Right kidney (tissue), 1 donor: ENCODE data around the gene LRRC74B.

ENCODE experiments used
- DNase-seq: peaks from one replicate; pipeline ENCODE4 v3.0.0-alpha.2; 2016

The LRRC74B gene

GRCh38 chr22:21014202-21014725, 31.5 kb upstream of the LRRC74B start:
- DNase-seq, result peak; percentile 85

DNA sequence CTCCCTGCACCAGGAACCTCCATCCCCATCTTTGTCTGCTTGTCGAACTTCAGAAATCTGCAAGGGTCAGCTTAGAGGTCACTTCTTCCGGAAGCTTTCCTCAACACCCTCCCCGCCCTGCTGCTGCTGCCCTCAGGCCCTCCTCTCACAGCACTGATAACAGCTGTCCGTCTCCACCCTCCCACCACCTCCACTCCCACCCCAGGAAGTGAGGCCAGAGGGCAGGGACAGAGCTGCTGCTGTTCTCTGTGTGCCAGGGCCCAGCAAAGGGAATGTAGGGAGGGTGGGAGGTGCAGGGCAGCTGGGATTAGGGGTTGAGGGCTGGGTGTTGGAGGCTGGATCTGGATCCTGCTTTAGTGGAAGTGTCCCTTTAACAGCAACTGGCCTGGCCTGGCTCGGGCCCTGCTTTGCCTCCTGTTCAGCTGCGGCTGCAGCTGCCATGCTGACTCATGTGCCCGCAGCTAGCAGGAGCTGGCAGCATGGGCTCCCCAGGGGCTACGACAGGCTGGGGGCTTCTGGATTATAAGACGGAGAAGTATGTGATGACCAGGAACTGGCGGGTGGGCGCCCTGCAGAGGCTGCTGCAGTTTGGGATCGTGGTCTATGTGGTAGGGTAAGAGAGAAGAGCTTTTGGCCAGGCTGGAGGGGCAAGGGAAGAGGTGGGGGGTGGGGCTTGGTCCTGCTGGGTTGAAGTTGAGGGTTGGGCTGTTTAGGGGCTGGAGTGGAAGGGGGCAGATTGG, 30.9 kb upstream of the LRRC74B start, which contains the start of gene P2RX6:
Gene P2RX6 (plus strand): TSS at position 440 of the 740 bp plus-strand sequence. CDS start 10 bp downstream, at position 450.
- DNase-seq, result no peak

- no peak for DNase-seq
Observed at GRCh38 chr22:21015466-21016006, 30.2 kb upstream of the LRRC74B start.

- no peak for DNase-seq
Observed at GRCh38 chr22:21016644-21017420, 28.9 kb upstream of the LRRC74B start.

GRCh38 chr22:21018314-21018713, 27.4 kb upstream of the LRRC74B start:
- no peak for DNase-seq

DNA sequence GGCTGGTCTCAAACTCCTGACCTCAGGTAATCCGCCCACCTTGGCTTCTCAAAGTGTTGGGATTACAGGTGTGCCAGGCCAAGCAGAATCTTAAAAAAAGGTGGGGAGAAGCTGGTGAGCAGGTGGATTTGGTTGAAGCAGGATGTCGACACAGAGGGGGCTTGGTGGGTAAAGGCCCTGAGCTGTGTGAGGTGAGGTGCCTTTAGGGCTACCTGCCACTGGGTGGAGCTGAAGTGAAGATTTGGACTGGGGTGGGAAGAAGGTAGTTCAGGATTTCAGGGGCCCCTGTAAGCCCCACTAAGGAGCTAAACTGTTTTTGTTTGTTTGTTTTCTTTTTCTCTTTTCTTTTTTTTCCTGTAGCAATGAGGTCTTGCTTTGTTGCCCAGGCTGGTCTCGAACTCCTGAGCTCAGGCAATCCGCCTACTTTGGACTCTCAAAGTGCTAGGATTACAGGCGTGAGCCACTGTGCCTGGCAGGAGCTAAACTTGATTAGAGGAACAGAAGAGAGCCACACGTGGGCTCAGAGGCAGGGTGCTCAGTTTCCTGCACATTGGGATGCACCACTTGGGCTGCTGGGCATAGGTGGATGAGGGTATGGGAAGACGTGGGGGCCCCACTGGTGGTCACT, 24.8 kb upstream of the LRRC74B start:
- DNase-seq, result no peak

DNA sequence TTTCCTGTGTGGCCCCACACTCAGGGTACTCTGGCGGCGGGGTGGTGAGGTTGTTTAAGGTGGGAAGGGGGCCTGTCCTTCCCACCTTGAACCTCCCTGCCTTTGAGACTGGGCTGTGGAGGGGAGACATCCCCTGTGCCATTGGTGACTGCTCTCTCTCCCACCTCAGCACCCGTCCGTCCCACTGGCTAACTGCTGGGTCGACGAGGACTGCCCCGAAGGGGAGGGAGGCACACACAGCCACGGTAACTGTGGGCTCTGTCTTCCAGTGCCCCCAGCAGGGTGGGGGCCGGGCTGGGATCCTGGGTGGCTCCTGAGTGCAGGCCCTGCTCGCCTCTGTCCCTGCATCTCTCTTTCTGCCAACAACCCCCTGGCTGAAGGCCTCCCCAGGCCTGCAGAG, 23.2 kb upstream of the LRRC74B start:
- DNase-seq, result no peak

GRCh38 chr22:21022955-21023614, 22.7 kb upstream of the LRRC74B start:
- no peak for DNase-seq

- no peak for DNase-seq
Observed at GRCh38 chr22:21025266-21025665, 20.5 kb upstream of the LRRC74B start.

DNA sequence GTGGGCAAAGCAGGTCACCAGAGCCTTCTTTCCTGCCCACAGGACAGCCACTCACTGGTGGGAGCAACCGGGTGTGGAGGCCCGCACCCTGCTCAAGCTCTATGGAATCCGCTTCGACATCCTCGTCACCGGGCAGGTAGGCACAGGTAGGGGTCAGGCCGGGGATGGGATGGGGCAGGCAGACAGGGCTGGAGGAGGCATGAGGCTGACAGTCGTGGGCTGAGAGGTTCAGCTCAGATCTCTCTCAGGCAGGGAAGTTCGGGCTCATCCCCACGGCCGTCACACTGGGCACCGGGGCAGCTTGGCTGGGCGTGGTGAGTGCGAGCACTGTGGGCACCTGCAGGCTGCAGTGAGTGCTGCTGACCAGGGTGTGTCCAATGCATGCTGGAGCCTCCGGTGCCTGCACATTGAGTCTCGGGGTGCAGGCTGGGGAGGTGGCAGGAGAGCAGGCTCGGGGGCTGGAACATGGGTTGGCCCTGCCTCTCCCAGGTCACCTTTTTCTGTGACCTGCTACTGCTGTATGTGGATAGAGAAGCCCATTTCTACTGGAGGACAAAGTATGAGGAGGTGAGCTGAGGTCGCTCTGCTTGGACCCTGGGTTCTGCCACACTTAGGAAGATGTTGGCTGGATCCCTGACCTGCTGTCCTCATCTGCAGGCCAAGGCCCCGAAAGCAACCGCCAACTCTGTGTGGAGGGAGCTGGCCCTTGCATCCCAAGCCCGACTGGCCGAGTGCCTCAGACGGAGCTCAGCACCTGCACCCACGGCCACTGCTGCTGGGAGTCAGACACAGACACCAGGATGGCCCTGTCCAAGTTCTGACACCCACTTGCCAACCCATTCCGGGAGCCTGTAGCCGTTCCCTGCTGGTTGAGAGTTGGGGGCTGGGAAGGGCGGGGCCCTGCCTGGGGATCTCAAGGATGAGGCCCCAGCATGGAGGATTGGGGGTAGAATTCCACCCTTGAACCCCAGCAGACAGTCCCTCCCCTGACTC, 19.7 kb upstream of the LRRC74B start:
- no peak for DNase-seq

GRCh38 chr22:21026783-21027692, 18.7 kb upstream of the LRRC74B start:
- no peak for DNase-seq

GRCh38 chr22:21028277-21029251, 17.2 kb upstream of the LRRC74B start:
- no peak for DNase-seq

GRCh38 chr22:21029486-21030025, 16.2 kb upstream of the LRRC74B start:
- no peak for DNase-seq

GRCh38 chr22:21030032-21030431, 15.7 kb upstream of the LRRC74B start:
- no peak for DNase-seq

GRCh38 chr22:21030621-21031544, 14.9 kb upstream of the LRRC74B start:
- DNase-seq, result no peak

DNA sequence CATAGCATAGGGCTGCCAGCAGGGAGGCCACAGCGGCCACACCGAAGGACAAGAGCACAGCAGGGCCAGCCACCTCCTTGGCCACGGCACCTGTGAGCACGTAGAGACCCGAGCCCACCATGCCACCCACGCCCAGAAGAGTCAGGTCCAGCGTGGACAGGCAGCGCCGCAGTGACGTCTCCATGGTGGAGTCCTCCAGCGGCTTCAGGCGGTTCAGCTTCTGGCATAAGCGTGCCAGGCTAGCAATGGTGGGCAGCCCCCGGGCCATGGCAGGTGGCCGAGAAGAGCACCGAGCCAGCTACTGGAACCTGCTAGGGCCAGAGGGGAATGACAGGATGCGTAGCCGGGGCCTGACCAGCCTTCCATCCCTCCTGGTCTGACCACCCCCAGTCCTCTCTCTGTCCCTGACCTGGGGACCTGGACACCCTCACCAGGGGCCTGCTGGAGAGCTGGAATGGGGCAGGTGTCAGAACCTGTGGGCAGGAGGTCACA, 14.2 kb upstream of the LRRC74B start:
- DNase-seq, result no peak
